HG03159 (cell line): ENCODE data around the gene MBOAT1.
"Not testable (repeated sequence)": the region's sequence is repeated elsewhere in the genome, so short reads cannot be mapped to it uniquely, and the experiment has no call there.

Source experiments
- ATAC-seq: cut with Tn5 transposase; IDR thresholded peaks from one replicate; pipeline ENCODE4 v1.9.1; 2021; ENCODE audit warnings: mild to moderate bottlenecking, moderate library complexity; ENCODE audit not compliant: unreplicated experiment

MBOAT1 gene

DNA sequence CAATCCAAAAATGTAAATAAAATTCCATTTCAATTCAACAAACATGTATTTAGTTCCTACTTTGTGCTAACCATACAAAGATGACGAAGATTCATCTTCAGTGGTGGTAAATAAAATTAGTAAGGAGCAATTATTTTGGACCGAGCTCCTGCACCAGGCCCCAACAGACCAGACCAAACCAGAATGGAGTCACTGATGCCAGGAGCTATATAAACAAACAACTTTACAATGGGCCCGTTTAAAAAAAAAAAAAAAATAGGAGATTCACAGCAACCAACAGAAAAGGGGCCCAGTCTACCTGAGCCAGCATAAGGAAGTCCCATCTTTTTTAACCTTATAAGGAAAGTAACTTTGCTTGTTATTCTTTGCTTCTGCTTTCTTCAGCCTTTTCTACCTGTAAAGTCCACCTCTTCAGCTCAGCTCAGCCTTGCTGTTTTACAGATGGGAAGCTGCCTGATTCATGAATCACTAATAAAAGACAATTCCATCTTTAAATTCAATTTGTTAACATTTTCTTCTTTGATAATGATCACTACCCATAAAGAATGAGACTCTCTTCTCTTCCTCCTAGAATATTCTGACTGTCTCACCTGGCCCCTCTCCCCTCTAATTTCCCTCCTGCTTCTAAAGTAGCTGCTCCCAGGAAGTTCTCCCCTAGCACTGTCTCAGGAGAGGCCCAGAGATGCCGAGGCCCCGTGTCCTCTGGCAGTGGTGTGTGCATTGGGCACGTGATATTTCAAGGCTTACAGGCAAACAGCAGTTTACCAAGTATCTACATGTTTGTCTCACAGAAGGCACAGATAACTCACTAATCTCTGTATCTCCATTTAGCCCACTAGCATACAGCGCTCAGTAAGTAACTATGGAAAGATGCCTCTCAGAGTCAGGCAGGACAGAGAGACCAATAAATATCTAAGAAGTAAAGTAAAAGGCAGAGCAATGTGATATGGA is 8.4 kb downstream of the MBOAT1 start:
- ATAC-seq, result no peak

DNA sequence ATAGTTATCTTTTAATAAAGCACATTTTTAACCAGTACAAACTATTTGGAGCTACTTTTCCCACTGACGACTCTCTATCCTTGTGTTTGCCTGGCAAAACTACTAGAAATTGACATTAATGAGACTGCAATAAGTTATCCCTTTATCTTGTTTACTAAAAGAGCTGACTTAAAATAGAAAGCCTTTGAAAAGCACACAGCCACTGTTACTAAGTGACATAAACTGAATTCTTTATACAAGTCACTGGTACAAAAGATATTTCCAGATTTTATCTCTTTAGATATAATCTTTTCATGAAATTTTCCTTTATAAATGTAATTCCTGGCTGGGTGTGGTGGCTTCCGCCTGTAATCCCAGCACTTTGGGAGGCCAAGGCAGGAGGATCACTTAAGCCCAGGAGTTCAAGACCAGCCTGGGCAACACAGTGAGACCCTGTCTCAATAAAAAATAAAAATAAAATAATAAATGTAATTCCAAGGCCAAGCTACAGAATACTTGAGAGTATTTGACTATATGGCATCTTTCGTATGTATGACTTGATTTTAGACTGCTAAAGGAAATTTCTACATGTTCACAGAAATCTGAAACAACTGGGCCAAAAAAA is 9.5 kb downstream of the MBOAT1 start:
- ATAC-seq, result no peak

DNA sequence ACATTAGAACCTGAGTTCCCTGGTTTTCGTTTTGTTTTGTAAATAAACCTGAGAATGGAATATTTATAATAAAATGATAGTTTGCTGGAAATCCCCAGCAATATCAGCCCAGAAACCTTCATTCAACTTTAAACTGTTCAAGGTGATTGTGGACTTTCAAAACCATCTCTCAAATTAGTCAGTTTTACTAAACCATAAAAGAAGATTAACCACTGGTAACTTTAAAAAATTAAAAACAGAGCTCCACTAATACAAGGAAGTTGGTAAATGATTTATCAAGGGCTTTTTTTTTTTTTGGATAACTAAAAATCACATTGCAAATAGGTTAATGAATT is 10.0 kb downstream of the MBOAT1 start:
- peak; percentile 28 for ATAC-seq

DNA sequence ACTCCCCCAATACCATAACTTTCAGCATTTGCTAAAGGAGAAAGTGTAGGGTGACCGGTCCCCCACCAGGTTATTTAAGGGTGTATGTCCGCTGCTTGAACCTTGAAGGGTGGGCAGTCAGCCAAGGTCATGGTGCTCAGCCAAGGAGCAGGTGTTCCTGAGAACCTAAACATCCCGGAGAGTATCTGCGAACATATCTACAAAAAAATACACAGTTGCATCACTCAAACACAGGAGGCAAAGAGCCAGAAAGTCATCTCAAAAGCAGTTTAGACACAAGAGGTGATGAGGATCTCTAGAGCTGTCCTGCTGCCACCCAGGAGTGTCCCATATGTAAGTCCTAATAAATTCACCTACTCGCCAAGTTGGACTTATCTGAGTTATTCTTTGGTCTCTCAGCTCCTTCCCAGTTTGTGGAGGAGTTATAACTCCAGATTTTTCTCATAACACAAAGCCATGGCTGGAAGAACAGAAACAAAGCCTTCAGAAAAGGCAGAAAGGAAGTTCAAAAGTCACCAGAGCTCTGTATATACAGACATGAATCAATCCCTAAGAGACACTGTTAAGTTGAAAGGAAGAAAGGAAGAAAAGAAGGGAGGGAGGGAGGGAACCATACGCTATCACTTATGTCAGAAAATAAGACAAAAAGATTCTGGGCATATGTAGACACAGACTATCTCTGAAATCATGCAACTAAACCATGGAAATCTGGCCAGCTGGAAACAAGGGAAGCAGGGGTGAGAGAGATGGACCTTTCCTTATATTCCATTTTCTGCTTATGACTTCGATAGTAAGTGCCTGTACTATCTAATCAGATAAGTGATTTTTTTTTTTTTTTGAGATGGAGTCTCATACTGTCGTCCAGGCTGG is 11.3 kb downstream of the MBOAT1 start:
- no peak for ATAC-seq

DNA sequence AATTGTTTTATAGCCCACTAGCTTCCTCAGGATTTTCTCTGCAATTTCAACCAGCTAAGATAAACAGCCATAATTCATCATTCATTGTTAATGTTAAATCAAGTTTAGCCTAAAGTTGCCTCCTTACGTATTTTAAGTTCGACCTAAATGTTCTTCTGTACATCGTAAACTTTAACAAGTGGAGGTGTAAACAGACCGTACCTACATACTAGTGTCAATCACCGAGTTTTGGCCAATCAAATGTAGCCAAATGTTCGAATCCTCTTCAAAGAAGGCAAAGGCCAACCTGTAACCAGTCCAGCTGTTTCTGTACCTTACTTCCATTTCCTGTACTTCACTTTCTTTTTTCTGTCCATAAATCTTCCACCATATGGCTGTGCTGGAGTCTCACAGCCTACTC is 13.5 kb downstream of the MBOAT1 start:
- no peak for ATAC-seq

DNA sequence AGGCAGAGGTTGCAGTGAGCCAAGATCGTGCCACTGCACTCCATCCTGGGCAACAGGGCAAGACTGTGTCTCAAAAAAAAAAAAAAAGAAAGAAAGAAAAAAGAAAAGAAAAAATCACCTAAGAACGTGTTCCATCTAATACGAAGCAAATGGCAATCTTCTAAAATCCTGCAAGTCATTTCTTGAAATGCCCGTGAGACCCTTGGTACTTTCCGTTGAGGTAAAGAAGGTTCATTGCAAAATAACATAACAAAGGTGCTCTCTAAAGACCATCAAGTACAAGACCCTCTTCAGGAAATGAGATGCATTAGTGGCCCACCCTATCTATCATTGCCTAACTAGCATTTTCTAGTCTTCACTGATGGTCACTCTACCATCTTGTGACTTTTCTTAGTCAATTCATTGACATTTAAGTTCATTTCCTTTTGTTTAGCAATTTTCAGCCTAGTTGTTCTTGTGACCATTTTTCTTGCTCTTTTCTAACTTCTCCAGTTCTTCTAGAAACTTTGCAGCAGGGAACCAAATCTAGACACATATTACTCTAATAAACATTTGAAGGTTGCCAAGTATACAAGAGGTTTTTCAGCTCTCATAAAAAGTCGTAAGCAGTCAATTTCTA is 14.0 kb downstream of the MBOAT1 start:
- ATAC-seq, result no peak

DNA sequence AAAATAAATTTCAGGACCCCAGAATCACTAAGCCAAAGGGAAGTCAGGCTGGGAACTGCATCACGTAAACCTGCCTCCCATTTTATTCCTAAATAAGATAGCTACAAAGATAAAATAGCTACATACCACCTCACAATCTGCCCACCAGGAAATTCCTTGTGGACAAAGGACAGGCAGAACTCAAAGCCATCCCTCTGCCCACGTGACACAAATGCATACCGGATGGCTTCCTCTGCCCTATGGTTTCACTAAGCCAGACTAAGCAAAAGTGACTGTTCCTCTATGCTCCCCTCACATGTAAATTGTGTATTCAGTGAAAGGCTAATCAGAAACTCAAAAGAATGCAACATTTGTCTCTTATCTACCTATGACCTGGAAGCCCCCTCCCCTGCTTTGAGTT is 15.0 kb downstream of the MBOAT1 start:
- ATAC-seq, result no peak

DNA sequence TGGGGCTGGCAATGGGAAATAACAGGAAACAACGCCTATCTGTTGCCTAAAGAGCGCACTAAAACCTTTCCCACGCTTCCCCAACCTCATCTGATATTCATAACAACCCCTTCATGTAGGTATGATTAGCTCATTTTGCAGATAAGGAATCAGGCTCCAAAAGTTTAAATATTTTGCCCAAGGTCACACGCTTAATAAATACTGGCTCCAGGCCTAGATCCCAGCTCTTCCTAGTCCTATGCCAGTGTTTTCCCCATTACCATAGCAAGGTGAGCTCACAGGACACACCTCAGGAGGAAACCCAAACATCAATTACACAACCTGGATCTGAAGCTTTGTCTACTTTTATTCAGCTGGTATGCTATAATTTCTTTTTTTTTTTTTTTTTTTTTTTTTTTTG is 19.6 kb downstream of the MBOAT1 start:
- ATAC-seq, result no peak

DNA sequence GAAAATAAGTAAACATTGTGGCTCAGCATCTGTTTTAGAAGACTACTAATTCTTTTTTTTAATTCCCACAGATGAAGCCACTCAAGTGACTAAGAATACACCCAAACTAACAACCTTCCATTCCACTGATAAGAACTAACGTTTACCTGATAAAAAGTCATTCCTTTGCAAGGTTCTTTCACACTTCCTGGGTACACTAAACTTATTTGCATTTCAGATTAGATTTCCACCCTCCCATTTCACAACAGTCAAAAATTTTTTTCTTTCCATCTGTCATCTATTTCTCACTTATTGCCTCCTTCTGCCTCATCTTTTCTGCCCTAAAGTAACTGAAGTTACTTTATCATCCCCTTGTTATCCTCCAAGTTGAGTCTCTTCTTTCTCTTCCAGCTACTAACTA is 20.3 kb downstream of the MBOAT1 start:
- no peak for ATAC-seq

DNA sequence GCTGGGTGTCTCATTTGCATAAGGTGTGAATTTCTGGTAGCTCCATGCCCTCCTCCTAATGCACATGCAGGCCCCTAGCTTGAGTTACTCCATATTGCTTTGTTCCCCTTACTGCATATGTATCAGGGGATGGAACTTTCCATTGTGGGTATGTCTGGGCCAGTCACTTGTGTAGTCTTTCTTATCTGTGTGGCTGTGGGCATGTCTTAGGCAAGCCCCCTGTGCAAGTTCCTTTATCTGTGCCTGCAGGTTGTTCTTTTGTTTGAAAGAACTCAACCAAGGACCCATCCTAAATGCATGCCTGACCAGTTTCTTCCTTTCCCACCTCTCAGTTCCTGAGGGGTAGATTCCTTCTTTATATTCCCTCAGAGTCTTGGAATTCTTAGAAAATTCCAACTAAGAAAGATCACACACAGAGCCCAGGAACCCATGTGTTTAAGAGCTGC is 23.6 kb downstream of the MBOAT1 start:
- no peak for ATAC-seq

DNA sequence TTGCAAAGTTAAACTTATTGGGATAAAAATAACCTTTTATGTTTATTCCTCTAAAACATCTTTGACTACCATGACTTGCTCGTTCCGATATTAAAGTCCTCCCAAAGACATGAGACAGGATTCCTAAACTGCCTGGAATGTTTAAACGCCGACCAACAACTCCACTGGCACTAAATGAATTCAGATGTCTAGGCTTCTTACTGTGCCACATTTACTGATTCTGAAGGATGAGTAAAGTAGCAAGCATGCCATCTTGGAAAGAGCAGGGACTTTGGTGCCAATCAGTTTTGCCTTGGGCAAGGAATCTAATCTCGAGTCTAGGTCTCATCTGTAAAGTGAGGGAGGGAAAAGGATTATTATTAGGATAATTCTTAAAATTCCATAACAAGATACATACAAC is 25.3 kb downstream of the MBOAT1 start:
- no peak for ATAC-seq

DNA sequence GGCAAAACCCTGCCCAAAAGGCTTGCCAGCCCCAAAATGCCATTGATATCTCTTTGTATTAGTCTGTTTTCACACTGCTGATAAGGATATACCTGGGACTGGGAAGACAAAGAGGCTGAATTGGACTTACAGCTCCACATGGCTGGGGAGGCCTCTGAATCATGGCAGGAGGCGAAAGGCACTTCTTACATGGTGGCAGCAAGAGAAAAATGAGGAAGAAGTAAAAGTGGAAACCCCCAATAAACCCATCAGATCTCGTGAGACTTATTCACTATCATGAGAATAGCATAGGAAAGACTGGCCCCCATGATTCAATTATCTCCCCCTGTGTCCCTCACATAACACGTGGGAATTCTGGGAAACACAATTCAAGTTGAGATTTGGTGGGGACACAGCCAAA is 28.6 kb downstream of the MBOAT1 start:
- ATAC-seq, result no peak

DNA sequence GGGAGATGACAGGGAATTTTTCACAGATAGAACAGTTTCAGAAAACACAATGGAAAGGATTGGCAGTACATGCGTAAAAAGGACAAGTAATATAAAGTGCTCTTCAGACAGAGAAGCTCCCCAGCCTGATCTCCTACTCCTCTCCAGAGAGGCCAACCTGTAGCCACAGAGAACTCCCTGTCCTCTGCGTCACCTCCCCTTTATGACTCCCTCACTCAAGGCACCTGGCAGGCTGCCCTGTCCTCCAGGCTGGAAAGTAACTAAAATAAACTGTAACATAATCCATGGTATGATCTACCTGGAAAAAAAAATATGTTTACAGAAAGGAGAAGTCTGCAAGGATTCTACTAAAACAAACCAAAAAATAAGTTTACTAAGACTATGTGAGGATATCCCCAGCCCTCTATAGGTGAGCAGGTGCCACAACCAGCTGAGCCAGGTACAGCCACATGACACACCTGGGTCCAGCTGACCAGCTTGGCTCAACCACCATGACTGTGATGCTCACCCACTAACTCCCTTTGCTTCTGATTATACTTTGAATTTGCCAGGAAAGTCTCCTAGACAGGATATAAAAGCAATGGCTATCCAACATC is 29.2 kb downstream of the MBOAT1 start:
- ATAC-seq, result no peak

DNA sequence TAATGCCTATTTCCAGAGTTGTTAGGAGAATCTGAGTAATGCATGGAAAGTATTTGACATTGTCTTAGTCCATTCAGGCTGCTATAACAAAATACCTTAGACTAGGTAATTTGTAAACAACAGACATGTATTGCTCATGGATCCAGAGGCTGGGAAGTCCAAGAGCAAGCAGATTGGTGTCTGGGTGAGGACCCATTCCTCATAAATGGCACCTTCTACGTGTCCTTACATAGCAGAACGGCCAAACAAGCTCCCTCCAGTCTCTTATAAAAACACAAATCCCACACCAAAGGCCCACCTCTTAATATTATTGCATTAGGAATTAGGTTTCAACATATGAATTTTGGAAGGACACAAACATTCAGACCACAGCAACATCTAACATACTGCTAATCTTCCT is 30.2 kb downstream of the MBOAT1 start:
- ATAC-seq, result no peak

DNA sequence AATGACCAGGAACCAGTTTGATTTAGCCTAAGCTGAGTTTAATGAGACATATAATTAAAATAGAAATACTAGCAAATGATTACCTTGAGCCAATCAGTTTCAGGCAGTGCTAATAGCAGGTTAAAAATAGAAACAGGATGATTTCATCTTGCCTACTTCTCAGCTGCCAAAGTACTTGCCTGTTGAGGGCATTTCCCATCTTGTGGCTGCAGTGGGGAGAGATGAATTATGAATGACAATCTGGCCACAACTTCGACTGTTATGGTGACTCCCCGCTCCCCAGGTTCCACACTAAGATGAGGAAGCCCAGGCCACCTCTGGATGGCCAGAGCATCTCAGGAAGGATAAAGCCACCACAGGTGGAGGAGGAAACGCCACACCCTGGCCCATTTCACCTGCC is 31.3 kb downstream of the MBOAT1 start:
- no peak for ATAC-seq

DNA sequence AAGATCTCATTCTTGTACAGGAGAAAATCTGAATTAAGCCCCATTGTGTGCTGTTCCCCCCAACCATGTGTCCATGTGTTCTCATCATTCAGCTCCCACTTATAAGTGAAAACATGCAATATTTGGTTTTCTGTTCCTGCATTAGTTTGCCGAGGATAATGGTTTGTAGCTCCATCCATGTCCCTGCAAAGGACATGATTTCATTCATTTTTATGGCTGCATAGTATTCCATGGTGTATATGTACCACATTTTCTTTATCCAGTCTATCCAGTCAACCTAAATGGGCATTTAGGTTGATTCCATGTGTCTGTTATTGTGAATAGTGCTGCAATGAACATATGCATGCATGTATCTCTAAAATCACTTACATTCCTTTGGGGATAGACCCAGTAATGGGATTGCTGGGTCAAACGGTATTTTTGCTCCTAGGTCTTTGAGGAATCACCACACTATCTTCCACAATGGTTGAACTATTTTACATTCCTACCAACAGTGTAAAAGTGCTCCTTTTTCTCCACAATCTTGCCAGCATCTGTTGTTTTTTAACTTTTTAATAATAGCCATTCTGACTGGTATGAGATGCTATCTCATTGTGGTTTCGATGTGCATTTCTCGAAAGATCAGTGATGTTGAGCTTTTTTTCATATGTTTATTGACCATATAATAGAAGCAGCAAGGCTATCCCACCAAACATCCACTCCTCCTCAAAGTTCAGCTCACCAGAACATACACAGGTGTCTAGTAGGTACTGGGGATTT is 32.8 kb downstream of the MBOAT1 start:
- ATAC-seq, result not testable (repeated sequence)

DNA sequence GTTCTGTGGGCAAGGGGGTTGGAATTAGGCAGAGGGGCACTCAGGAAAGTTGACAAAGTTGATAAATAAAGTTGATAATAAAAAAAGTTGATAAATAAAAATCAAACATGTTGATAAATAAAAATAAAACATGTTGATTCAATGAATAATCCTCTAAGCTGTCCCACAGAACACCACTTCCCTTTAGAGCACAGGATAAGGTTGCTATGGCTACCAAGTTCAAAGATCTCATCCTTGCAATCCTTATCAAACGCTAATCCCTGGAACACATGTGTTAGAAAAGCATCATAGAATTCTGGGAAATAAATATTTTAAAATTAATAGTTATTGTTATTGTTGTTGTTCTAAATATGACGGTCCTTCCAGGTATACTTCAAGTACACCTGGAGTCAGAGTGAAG is 33.9 kb downstream of the MBOAT1 start:
- ATAC-seq, result no peak

DNA sequence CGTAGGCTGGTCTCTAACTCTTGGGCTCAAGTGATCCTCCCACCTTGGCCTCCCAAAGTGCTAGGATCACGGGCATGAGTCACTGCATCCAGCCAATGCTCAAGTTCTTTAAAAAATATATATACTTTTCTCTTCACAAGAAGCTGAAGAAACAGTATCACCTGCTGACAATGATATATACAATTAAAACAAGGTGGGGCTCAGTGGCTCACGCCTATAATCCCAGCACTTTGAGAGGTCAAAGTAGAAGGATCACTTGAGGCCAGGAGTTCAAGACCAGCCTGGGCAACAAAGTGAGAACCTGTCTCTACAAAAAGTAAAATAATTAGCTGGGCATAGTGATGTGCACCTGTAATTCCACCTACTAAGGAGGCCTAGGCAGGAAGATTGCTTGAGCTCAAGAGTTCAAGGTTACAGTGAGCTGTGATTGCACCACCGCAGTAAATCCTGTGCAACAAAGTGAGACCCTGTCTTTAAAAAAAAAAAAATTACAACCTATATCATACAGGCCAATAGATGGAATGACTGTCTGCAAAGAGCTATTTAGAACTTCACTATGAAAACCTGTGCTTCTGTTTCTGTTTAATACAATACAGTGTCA is 36.4 kb downstream of the MBOAT1 start:
- no peak for ATAC-seq
